GM19099 (cell line): Measurements from ENCODE around the gene DISC1.

Experiments used
- POLR2A ChIP-seq: IDR thresholded peaks from 3 replicates; pipeline ENCODE4 v1.6.1; 2011; ENCODE audit warnings: low read depth; ENCODE audit not compliant: insufficient read length; ENCODE audit errors: extremely low read depth

Gene DISC1

DNA sequence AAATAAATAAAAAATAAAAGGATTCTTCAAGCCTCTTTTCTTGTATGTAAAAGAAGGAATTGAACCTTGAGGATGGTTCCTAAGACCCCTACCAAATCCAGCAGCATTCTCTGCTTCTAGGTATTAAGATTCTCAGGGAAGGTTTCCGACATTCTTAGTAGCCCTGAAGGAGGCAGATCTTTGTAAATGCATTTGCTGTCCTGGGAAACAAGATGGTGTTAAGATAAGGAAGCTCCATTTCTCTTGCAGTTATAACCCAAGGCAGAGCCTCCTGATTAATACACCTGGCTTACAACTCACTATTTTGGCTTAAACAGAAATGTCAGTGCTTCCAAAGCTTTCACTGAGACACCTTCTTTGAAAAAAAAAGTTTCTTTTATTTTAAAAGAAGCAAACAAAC lies 393.8 kb downstream of the DISC1 start:
- TF ChIP-seq POLR2A: no peak

DNA sequence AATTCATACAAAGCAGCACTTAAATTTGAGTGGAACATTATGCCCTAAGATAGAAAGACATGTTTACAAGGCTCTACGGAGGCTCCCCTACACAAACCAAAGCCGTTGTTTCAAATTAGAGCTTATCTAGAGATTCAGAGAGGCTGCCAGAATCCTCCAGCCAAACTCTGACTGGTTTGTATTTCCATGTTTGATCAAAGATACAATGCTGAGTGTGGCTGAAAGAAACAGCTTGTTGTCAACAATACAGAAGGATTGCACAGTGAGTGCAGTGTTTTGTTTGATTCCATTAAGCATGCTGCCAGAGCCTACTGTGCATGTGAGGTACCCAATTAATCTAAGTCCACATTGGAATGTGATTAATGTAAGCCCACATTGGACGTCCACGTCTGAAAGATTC lies 402.7 kb downstream of the DISC1 start:
- TF ChIP-seq POLR2A: no peak

DNA sequence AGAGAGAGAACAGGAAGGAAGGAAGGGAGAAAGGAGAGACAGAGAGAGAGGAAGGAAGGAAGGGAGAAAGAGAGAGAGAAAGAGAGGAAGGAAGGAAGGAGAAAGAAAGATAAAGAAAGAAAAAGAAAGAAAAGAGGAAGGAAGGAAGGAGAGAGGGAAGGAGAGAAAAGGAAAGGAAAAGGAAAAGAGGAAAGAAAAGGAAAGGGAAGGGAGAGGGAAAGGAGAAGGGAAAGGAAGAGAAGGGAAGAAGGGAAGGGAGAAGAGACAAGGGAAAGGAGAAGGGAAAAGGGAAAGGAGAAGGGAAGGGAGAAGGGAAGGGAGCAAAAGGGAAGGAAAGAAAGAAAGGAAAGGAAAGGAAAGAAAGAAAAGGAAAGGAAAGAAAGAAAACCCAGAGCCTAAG lies 404.6 kb downstream of the DISC1 start:
- no peak for TF ChIP-seq POLR2A

DNA sequence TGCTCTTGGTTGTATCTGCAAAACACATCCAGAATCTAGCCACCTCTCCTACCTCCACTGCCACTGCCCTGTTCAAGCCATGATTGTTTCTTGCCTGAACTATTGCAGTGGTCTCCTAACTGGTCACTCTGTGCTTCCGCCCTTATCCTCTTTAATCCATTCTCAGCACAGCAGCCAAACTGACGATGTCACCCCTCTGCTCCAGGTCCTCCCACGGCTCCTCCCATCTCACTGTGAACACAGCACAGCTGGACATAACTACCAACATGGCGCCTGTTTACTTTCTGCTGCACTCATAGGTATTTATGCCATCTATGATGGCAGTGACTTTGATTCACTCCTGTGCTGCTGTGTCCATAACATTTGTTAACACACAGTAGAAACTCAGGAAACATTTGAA lies 406.7 kb downstream of the DISC1 start:
- no peak for TF ChIP-seq POLR2A

- TF ChIP-seq POLR2A: no peak
Observed at GRCh38 chr1:232034556-232034955, 408.0 kb downstream of the DISC1 start.

- TF ChIP-seq POLR2A: no peak
Observed at GRCh38 chr1:232036181-232036933, 409.8 kb downstream of the DISC1 start.

DNA sequence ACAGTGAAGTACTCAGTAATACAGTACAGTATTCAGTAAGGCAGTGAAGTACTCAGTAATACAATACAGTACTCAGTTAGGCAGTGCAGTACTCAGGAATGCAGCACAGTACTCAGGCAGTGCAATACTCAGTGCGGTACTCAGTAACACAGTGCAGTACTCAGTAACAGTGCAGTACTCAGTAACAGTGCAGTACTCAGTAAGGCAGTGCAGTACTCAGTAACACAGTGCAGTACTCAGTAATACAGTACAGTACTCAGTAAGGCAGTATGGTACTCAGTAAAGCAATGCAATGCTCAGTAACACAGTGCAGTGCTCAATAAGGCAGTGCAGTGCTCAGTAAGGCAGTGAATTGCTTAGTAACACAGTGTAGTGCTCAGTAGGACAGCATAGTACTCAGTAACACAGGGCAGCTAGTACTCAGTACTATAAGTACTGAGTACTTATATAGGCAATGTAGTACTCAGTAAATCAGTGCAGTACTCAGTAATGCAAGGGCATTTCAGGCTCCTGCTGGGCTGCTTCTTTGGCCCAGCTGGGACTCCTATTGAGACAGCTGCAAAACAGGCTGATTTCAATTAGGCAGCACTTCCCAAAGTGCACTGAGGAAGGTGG lies 411.3 kb downstream of the DISC1 start:
- TF ChIP-seq POLR2A: no peak

DNA sequence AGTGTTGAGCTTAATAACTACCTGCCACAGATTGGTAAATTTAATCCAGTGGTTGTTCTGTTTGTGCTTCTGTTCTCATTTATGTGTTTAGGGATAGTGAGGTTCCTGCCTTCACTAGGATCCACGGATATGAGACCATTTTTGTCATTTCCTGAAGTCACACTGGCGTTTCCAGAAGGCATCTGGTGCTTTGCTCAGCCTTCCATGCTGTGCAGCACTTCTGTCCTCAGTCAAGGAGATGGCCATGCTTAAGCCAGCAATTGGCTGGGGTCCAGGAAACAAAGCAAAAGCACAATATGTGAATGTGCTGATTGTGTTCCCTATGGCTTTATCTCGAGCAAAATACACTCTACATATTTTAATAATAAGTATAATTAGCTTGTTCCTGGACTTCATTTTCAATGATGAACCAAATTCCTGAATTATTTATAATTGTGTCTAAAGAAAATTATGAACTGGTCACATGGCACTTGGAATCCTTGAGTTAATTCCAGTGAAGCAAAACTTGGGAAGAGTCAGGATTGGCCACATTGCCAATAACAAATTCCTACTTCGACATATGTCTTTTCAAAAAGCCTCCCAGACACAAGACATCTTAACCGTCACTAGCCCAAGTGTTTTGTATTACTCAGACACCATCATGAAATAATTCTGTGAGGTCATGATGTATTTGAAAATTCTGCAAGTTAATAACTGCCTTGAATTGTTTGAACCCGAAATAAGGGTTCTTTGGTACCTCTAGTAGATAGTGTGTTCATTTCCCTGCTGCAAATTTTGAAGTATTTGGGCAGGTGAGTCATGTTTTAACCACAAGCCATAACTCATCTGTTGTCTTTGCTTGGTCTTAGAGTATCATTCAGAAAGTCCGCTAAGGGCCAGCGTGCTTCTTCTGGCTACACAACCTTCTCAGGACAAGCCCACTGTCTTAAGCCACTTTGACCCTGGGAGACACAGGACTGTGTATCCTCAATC lies 412.4 kb downstream of the DISC1 start:
- no peak for TF ChIP-seq POLR2A

GRCh38 chr1:232040260-232040659 lies 413.7 kb downstream of the DISC1 start:
- TF ChIP-seq POLR2A: no peak

GRCh38 chr1:232044728-232045127 lies 418.1 kb downstream of the DISC1 start:
- no peak for TF ChIP-seq POLR2A

- TF ChIP-seq POLR2A: no peak
Observed at GRCh38 chr1:232045139-232045994, 418.8 kb downstream of the DISC1 start.

DNA sequence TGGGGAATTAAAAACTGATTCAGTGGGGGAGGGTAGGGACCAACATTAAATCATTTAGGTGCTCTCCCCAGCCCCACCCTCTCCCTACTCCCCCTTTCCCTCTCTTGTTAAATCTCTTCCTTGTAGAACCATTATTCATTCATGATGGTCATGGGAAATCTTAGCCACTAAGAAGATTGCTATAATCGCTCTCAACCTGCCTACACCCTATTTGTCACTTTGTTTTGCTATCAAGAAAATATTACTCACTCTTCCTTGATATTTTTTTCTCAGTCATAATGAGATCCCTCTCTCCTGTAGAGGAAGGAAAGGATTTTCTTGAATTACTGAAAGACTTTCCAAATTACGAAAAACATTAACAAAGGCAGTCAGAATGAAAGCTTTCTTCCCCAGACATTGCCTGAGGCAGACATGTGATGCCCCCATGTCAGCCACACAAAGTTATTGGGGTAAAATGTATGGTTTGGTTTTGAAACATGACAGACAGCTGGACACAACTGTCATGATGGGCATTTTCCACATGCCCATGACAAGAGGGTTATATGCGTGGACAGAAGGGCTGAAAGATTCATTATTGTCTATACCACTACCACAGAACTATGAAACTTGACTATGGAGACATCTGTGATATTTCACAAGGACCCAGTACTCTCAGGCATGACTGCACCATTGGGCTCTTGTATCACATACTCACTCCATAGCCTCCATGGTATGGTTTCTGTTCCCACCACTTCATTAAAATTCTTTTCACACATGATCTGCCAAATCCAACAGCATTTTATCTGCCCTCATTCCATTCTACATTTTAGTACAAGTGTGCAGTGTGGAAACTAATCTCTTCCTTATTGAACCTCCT lies 420.1 kb downstream of the DISC1 start:
- no peak for TF ChIP-seq POLR2A

GRCh38 chr1:232047473-232047872 lies 420.9 kb downstream of the DISC1 start:
- TF ChIP-seq POLR2A: no peak

DNA sequence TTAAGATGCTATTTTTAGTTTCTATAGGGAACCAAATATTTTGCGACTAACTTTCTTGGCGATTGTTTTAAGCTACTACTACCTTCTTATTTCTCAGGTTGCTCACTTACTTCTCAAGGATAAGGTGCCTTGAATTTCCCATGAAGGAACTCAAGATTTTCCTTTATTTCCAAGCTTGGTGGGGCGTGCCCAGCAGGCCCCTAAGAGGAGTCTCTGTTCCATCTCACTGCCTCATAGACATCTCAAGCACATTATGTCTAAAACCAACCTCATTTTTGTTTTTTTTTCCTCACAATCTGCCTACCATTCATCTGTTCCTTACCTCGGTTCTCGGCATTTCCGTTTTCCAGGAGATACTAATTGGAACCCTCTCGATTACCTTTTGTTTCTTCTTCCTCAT lies 421.9 kb downstream of the DISC1 start:
- TF ChIP-seq POLR2A: no peak
